Measurements from ENCODE around the gene ENDOD1.

Gene ENDOD1

GRCh38 chr11:95149651-95150364, 60.2 kb downstream of the ENDOD1 start:
- Histone ChIP-seq H3K14ac (ENCODE audit: low read length) (peak overlapping the region; percentile 40), H4K12ac (ENCODE audit: low read depth, low read length) (peak overlapping the region; percentile 68), H3K4me2 (ENCODE audit: low read length) (peak overlapping the region; percentile 87), H4K91ac (ENCODE audit: low read depth, low read length) (peak overlapping the region; percentile 92), H3K9ac (ENCODE audit: low read length) (peak overlapping the region; percentile 59), H4K8ac (ENCODE audit: low read depth, low read length) (peak overlapping the region; percentile 87), H3K36me3 (ENCODE audit: control insufficient read depth in 1 of 2, insufficient read depth in 2 of 2, low read length in 2 of 2) (no peaks in the 10 kb centered on the region), H3K79me2 (ENCODE audit: control insufficient read depth, insufficient read depth, low read length, poor library complexity) (peaks cover 10% of the 10 kb centered on the region), H3K4ac (ENCODE audit: low read depth, low read length) (peak overlapping the region; percentile 18), H2AK5ac (ENCODE audit: low read length) (peak overlapping the region; percentile 6), H2BK5ac (ENCODE audit: low read depth, low read length, poor library complexity) (peak overlapping the region; percentile 80), H2BK12ac (ENCODE audit: low read length) (peak overlapping the region; percentile 34), H3K18ac (ENCODE audit: low read length) (peak overlapping the region; percentile 87), H2AFZ (ENCODE audit: insufficient read depth, low read length, poor library complexity) (peak overlapping the region; percentile 80), H3K9me3 (ENCODE audit: insufficient read depth, low read depth, low read length) (no peaks in the 10 kb centered on the region), H2BK120ac (ENCODE audit: insufficient read depth, low read length, poor library complexity) (peak overlapping the region; percentile 46), H3K79me1 (ENCODE audit: low read length) (peaks cover 29% of the 10 kb centered on the region), H3K4me1 (ENCODE audit: control insufficient read depth in 1 of 2, insufficient read depth in 2 of 2, low read length in 2 of 2) (peaks cover 17 to 21% of the 10 kb centered on the region in 2 experiments), H3K27ac (ENCODE audit: low read depth, low read length) (peak overlapping the region; percentile 77), H3K27me3 (ENCODE audit: insufficient read depth, low read length) (no peaks in the 10 kb centered on the region), H3K23ac (ENCODE audit: low read length) (no peak overlapping the region), H3K4me3 (ENCODE audit: low read depth, low read length) (peak overlapping the region; percentile 46)
- no CpG with 5 or more reads among the region's 23 CpGs for WGBS (ENCODE audit: extremely low coverage, insufficient coverage, insufficient read length)
- DNase-seq: no peak

DNA sequence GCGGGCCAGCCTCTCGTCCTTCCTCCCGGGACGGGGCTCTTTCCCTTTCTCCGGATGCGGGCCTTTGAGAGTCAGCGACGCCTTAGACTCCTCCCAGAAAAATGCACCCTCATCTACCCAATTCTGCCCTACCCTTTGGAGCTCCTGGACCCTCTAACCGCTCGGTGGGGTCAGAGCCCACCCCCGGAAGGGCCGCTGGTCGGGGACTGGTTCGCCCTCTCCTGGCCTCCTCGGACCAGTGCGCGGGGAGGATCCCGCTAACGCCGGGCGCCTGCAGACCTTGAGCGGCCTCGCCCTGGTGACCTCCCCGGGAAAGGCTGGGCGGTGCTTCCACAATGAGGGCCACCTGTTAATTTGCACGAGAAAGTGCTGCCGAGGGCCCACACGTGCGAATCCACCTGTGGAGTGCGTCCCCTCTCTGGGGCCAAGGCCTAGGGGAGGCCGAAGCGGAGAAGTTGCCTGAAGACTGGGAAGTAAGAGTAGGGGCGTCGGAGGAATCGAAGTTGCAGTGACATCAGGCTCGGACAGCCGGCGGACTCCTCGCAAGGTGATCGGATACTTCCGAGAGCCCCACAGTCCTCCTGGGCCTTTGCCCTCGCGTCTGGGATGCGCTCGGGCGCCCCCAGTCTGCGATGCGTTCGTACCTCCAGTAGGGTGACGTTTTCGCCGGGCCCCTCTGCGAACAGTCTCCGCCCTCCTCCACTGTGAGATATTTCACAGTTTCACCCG, 61.5 kb downstream of the ENDOD1 start:
- Histone ChIP-seq H4K91ac (ENCODE audit: low read depth, low read length) (peak overlapping the region; percentile 92), H3K14ac (ENCODE audit: low read length) (peak overlapping the region; percentile 91), H3K9ac (ENCODE audit: low read length) (peak overlapping the region; percentile 66), H3K18ac (ENCODE audit: low read length) (peak overlapping the region; percentile 87), H2BK120ac (ENCODE audit: insufficient read depth, low read length, poor library complexity) (peak overlapping the region; percentile 82), H2AK5ac (ENCODE audit: low read length) (peak overlapping the region; percentile 92), H3K79me2 (ENCODE audit: control insufficient read depth, insufficient read depth, low read length, poor library complexity) (peaks cover 10% of the 10 kb centered on the region), H2AFZ (ENCODE audit: insufficient read depth, low read length, poor library complexity) (peak overlapping the region; percentile 80), H3K4ac (ENCODE audit: low read depth, low read length) (peak overlapping the region; percentile 16), H3K4me3 (ENCODE audit: low read depth, low read length) (peak overlapping the region; percentile 65), H2BK12ac (ENCODE audit: low read length) (peak overlapping the region; percentile 58), H4K12ac (ENCODE audit: low read depth, low read length) (peak overlapping the region; percentile 81), H3K9me3 (ENCODE audit: insufficient read depth, low read depth, low read length) (no peaks in the 10 kb centered on the region), H3K27me3 (ENCODE audit: insufficient read depth, low read length) (no peaks in the 10 kb centered on the region), H3K36me3 (ENCODE audit: control insufficient read depth in 1 of 2, insufficient read depth in 2 of 2, low read length in 2 of 2) (no peaks in the 10 kb centered on the region), H3K23ac (ENCODE audit: low read length) (no peak overlapping the region), H3K4me1 (ENCODE audit: control insufficient read depth in 1 of 2, insufficient read depth in 2 of 2, low read length in 2 of 2) (peaks cover 17 to 21% of the 10 kb centered on the region in 2 experiments), H3K79me1 (ENCODE audit: low read length) (peaks cover 29% of the 10 kb centered on the region), H4K8ac (ENCODE audit: low read depth, low read length) (peak overlapping the region; percentile 87), H3K4me2 (ENCODE audit: low read length) (peak overlapping the region; percentile 87), H2BK5ac (ENCODE audit: low read depth, low read length, poor library complexity) (peak overlapping the region; percentile 80), H3K27ac (ENCODE audit: low read depth, low read length) (peak overlapping the region; percentile 77)
- no CpG with 5 or more reads among the region's 55 CpGs for WGBS (ENCODE audit: extremely low coverage, insufficient coverage, insufficient read length)
- DNase-seq: peak; percentile 84 to 94

DNA sequence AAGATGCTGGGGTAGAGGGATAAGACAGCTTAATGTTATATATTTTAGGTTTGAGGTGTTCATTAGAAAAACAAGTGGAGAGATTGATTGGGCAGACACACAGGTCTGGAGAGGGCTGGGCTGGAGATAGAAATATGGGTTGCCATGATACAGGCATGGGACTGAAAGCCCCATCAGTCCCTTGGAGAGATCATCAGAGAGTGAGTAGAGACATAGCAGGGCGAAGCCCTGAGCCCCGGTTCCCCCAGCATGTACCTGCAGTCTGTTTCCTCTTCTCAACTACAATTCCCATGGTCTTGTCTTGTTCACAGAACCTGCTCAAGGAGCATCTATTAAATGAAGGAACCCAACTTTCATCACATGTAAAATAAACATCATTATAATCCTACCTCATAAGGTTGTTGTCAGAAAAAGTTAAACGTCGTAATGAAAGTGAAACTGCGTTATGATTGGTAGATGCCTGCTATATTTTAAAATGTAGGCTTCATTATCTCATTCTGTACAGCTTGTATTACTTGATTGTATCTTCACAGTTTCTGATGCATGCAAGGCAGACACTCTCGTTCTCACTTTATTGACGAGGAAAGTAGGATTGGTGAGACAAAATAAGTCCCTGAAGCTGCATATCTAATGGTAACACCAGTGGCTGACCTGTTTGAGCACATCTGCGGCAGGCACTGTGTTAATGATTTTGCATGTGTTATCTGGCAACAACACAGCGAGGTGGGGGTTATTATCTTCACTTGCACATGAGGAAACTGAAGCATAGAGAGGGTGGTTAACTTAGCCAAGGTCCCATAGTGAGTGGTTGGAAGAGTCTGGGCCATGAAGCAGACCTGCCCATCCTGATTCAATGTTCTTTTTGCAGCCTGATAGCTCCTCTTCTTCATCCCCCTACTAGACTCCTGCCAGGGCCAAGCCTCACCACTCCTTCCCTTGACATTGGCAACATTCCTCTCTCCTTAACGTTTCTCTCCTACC, 63.5 kb downstream of the ENDOD1 start:
- H3K36me3 ChIP-seq (ENCODE audit: control insufficient read depth in 1 of 2, insufficient read depth in 2 of 2, low read length in 2 of 2): no peaks in the 10 kb centered on the region
- H4K91ac ChIP-seq (ENCODE audit: low read depth, low read length): no peak overlapping the region
- H3K14ac ChIP-seq (ENCODE audit: low read length): no peak overlapping the region
- H2AK5ac ChIP-seq (ENCODE audit: low read length): no peak overlapping the region
- peaks cover 16 to 20% of the 10 kb centered on the region in 2 experiments for H3K4me1 ChIP-seq (ENCODE audit: control insufficient read depth in 1 of 2, insufficient read depth in 2 of 2, low read length in 2 of 2)
- H3K4ac ChIP-seq (ENCODE audit: low read depth, low read length): no peak overlapping the region
- H2BK5ac ChIP-seq (ENCODE audit: low read depth, low read length, poor library complexity): no peak overlapping the region
- no peak overlapping the region for H3K27ac ChIP-seq (ENCODE audit: low read depth, low read length)
- no peak overlapping the region for H2BK12ac ChIP-seq (ENCODE audit: low read length)
- no peak overlapping the region for H2AFZ ChIP-seq (ENCODE audit: insufficient read depth, low read length, poor library complexity)
- no peak for DNase-seq
- H3K4me3 ChIP-seq (ENCODE audit: low read depth, low read length): no peak overlapping the region
- no peak overlapping the region for H3K23ac ChIP-seq (ENCODE audit: low read length)
- no peak overlapping the region for H3K18ac ChIP-seq (ENCODE audit: low read length)
- H4K12ac ChIP-seq (ENCODE audit: low read depth, low read length): no peak overlapping the region
- H2BK120ac ChIP-seq (ENCODE audit: insufficient read depth, low read length, poor library complexity): no peak overlapping the region
- no peak overlapping the region for H3K9ac ChIP-seq (ENCODE audit: low read length)
- peaks cover 27% of the 10 kb centered on the region for H3K79me1 ChIP-seq (ENCODE audit: low read length)
- no peaks in the 10 kb centered on the region for H3K27me3 ChIP-seq (ENCODE audit: insufficient read depth, low read length)
- no CpG with 5 or more reads among the region's 10 CpGs for WGBS (ENCODE audit: extremely low coverage, insufficient coverage, insufficient read length)
- no peak overlapping the region for H4K8ac ChIP-seq (ENCODE audit: low read depth, low read length)
- peaks cover 10% of the 10 kb centered on the region for H3K79me2 ChIP-seq (ENCODE audit: control insufficient read depth, insufficient read depth, low read length, poor library complexity)
- H3K4me2 ChIP-seq (ENCODE audit: low read length): no peak overlapping the region
- no peaks in the 10 kb centered on the region for H3K9me3 ChIP-seq (ENCODE audit: insufficient read depth, low read depth, low read length)

GRCh38 chr11:95153857-95154246, 64.2 kb downstream of the ENDOD1 start:
- no peak overlapping the region for H2AK5ac ChIP-seq (ENCODE audit: low read length)
- no peak overlapping the region for H3K18ac ChIP-seq (ENCODE audit: low read length)
- peaks cover 13 to 17% of the 10 kb centered on the region in 2 experiments for H3K4me1 ChIP-seq (ENCODE audit: control insufficient read depth in 1 of 2, insufficient read depth in 2 of 2, low read length in 2 of 2)
- H4K91ac ChIP-seq (ENCODE audit: low read depth, low read length): no peak overlapping the region
- no peak overlapping the region for H2BK12ac ChIP-seq (ENCODE audit: low read length)
- no peak overlapping the region for H2BK120ac ChIP-seq (ENCODE audit: insufficient read depth, low read length, poor library complexity)
- no peak overlapping the region for H2BK5ac ChIP-seq (ENCODE audit: low read depth, low read length, poor library complexity)
- no peak overlapping the region for H4K12ac ChIP-seq (ENCODE audit: low read depth, low read length)
- no CpG with 5 or more reads among the region's 1 CpG for WGBS (ENCODE audit: extremely low coverage, insufficient coverage, insufficient read length)
- no peaks in the 10 kb centered on the region for H3K9me3 ChIP-seq (ENCODE audit: insufficient read depth, low read depth, low read length)
- no peak overlapping the region for H3K9ac ChIP-seq (ENCODE audit: low read length)
- no peaks in the 10 kb centered on the region for H3K36me3 ChIP-seq (ENCODE audit: control insufficient read depth in 1 of 2, insufficient read depth in 2 of 2, low read length in 2 of 2)
- H4K8ac ChIP-seq (ENCODE audit: low read depth, low read length): no peak overlapping the region
- no peaks in the 10 kb centered on the region for H3K27me3 ChIP-seq (ENCODE audit: insufficient read depth, low read length)
- peaks cover 25% of the 10 kb centered on the region for H3K79me1 ChIP-seq (ENCODE audit: low read length)
- H2AFZ ChIP-seq (ENCODE audit: insufficient read depth, low read length, poor library complexity): no peak overlapping the region
- no peak overlapping the region for H3K14ac ChIP-seq (ENCODE audit: low read length)
- no peak overlapping the region for H3K4ac ChIP-seq (ENCODE audit: low read depth, low read length)
- no peak for DNase-seq
- no peak overlapping the region for H3K4me3 ChIP-seq (ENCODE audit: low read depth, low read length)
- no peak overlapping the region for H3K4me2 ChIP-seq (ENCODE audit: low read length)
- H3K79me2 ChIP-seq (ENCODE audit: control insufficient read depth, insufficient read depth, low read length, poor library complexity): peaks cover 10% of the 10 kb centered on the region
- no peak overlapping the region for H3K27ac ChIP-seq (ENCODE audit: low read depth, low read length)
- no peak overlapping the region for H3K23ac ChIP-seq (ENCODE audit: low read length)

Measured in trophoblast cell (in vitro differentiated cells and primary cell).